EL (cell line): ENCODE data around the gene HDAC9.
A peak's percentile ranks its signal among the peaks of the same experiment; 100 is the strongest.

ENCODE experiments used
- DNase-seq: peaks from one replicate; pipeline ENCODE4 v3.0.0-alpha.2; 2016

The HDAC9 gene

DNA sequence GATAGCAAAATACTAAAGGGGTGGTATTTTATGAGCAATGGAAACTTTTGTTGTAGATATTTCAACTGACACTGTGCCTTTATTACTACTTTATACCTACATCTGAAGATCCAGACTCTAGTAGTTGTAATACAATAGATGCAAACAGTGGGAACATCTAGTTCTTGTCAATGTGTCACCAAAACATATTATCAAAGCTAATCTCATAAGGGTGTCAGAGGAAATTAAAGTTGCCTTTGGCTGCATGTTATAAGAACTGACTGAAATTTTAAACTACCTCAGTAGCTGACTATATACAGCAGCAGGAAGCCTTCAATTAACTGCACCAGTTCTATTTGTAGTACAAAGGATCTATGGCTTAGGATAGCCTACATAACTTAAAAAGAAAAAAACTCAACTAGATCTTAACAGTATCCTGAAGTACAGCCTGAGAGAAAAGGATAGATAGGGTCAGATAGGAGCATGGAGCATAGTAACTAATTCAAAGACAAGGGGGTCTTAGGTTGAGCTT is 30.9 kb downstream of the HDAC9 start:
- no peak for DNase-seq

DNA sequence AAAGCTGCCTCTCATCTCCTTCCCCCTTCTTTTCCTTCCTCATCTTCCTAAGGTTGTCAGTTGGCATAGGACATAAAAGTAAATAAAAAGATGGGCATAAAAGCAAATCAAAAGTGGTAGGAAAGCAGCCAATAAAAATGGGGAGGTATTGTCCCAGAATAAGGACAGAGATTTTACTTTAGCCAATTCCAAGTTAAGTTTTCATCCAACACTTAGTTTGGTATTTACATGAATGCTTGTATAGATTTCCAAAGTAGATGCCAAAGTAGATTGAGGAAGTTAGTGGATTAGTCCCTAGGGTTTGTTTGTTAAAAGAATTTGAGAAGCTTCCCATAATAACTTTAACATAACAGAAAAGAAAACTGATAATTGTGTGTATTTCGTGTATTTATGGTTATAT is 33.7 kb downstream of the HDAC9 start:
- no peak for DNase-seq

DNA sequence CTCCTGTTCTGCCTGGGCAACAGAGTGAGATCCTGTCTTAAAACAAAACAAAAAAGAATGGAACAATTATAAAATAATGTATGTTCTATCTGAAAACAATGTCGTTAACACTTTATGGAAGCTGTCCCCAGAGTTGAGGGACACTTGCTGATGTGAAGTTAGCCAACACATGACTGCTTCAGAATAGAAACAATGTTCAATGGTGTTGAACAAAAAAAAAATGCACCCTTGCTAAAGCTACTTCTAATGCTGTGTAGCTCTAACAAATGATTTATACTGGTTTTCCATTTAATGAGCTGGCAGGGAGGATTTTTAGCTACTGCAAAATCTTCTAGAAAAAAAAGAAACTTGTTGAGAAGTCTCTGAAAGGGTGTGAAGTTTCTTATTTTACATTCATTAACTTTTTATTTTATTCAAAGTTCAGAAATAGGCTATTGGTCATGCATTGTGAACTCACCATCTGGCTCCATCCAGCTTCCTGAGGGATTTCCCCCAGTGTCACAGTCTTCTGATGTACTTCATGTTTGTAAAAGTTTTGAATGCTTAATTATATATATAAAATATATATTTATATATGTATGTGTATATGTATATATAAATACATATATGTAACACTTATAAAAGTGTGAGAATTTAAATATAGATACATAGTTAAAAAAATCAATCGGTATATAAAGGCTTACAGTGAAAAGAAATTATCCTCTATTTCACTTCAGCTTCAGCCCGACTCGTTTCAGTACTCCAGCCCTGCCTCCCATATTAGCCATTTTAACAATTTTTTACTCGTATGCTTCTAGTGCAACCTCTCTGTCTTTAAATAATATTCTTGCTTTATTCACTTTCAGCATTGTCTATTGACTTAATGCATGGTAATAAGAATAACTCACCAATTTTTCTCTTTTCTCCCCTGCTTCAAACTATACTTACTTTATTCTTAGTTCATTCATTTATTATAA is 35.0 kb downstream of the HDAC9 start:
- no peak for DNase-seq

DNA sequence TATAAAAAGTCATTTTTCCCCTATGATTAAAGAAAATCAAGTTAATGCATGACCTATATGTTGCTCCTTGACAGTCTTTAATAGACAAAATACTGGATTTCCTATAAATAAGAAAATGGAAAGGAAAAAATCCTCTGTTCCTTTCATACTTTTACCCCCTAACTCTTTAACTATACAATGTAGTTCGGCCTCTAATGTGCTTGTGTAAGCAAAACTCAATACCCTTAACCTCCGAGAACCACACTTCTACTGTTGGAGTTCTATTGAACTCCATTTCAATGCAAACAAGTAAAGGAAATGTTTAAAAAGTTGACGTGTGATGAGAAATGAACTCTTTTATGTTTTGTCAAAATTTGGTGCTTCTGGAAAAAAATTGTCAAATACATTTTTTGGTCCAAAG is 36.0 kb downstream of the HDAC9 start:
- no peak for DNase-seq

DNA sequence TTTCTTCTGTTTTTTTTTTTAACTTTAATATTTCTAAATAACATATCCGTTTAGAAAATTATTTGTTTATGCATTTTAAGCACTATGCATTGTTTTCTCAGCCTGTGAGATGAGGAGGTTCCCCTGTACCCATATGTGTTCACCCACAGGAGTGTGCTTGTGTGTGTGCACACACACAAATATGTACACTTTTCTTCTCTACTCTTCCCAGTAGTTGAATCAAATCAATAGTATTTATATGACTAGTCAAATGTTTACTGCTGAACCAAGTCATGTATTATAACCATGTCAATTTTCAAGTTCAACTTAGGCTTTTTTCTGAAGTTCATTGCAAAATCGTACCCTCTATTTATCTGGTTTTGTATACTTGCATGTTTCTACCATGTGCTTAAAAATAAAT is 37.3 kb downstream of the HDAC9 start:
- DNase-seq: no peak

DNA sequence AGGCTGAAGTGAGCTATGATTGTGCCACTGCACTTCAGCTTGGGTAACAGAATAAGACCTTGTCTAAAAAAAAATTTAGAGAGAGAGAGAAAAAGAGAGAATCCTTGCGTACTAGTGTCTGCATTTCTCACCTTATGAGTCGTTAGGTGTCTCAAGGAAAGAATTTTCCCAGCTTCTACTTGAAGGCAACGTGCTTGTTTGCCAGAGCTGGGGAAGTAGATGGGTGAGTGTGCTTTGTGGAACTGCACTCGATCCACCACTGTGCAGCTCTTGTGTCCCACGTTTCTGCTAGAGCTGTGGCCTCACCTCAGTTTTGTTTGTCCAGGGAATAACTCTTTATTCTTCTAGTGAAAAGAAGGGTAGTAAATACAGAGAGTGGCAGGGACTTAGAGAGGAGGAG is 38.9 kb downstream of the HDAC9 start:
- DNase-seq: no peak

DNA sequence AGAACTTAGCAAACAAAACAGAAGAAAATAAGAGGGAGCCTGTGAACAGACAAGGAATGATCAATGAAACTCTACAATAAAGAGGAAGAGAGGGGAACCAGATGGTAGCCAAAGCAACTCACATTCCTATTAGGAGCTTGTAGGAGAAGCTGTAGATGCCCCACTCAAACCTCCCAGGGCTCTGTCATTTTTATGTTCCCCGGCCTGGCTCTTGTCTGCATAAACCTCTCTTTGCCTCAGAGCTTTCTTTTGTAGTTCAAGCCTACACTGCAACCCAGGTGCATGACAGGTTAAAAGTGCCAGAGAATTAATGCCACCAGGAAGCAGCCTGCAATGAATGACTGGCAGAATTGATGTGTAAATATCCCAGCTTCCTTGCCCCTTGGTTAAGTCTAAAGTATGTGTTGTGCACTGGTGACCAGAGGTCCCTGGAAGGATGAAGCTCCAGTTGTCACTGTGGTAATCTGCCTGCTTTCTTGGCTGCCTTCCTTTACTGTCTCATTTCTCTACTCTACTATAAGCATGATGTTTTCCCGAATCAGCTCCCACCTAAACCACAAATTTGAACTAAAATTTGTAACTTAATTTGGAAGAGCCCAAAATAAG is 40.4 kb downstream of the HDAC9 start:
- DNase-seq: no peak

DNA sequence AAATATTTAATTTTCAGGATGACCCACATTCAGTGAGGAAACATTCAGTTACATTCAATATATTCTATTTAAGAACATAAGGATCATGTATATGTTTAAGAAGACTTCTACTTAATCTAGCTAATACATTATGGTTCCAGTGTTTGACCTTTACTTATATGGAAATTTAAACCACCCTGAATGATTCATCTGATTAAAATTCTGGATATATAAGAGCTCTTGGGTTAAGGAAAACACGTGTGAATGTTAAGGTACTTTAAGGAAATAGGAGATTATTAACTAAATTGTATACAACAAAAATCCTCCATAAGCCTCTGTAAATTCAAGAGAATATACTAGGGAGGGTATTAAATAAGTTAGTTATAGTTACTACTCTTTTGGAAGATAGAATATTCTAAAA is 40.9 kb downstream of the HDAC9 start:
- DNase-seq: no peak

DNA sequence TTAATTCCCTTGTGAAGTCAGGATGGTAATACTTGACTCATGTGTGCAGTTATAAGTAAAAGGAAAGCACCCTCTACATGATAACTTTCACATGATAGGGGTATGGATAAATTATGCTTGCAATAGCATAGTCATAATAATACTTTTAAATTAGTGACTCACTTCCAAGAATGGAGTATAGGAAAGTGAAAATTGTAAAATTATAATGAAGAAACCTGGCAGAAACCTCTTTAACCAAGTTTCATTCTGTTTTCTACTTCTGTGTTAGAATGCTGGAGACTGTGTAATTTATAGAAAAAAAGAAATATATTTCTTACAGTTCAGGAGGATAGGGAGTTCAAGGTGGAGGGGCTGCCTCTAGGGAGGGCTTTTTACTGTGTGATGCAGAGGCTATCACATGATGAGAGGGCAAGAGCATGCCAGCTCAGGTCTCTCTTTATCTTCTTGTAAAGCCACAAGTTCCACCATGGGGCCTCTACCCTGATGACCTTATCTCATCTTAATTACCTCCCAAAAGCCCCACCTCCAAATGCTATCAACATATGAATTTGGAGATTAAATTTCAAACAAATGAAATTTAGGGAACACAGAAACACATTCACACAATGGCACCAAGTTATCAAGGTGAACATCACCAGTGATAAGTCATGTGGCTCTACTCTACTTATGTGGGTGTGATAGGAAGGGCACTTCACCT is 43.2 kb downstream of the HDAC9 start:
- DNase-seq: no peak

DNA sequence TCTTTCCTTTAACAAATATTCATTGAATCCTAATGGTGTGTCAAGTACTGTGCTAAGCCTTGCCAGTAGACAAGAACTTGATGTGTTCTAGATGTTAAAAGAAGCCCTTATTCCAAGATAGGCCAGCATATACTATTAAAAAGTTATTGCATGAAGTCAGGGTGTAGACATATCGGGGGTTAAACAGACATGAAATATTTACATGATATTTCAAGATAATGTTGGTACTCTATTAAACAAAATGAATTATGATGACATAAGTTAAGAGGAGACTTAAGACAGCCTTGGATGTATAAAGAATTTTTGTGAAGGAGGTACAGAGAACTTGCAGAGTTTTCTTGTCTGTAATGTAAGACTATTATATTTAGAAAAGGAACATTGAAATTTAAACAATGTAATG is 44.8 kb downstream of the HDAC9 start:
- no peak for DNase-seq

DNA sequence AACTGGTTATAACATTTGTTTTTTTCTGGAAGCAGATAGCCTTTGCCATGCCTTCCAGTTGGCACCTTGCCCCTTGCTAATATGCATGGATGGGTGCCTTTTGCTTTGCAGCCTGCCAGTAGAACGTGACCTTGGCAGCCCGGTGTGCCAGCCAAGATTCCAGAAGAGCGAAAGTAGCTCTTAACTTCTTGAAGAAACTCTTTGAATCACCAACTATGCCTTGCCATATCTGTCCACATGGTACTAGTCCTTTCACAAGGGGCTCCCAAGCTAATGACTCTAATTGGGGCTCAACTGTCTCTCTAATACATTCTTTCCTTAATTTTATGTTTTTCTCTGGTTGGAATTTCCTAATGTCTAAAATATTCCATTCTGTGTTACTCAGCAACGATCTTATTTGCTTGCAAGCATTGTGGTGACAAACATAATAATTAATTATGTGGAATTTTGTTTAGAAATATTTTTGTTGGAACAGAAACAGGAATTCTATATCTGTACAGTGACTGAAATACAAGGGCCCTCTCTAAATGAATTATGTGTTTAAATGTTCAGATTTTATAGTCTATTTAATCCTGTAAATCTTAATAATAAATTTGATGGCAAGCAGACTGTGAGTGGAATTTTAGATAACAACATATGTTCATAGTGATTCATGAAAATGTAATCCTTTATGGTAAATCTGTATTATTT is 45.8 kb downstream of the HDAC9 start:
- DNase-seq: peak; percentile 78

DNA sequence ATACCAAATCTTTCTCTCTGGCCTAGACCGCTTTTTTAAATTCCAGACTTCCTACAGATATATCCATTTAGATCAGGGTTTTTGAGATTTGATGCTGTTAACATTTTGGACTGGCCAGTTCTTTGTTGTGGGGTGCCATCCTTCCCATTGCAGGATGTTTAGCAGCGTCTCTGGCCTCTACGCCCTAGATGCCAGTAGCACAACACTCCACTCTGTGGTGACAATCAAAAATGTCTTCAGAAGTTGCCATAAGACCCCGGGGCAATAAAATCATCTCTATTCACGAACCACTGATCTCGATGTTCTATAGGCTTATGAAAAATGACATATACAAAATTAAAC is 46.3 kb downstream of the HDAC9 start:
- no peak for DNase-seq

DNA sequence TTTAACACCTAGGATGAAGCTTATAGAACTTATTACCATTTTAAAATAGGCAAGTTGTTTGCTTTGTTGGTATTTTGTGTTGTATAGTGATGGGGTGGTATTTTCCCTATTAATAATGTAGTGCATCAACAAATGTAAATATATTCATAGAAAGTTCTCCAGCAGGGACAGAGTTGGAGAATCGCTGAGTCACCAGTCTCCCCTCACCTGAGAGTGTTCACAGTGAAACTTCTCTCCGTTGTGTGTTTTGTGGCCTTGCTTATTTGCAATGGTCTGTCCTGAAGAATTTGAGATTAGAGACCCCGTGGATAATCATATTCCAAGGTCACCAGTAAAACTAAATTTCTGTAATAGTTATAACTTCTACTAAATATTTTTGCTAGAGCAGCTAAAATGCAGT is 51.0 kb downstream of the HDAC9 start:
- DNase-seq: no peak

DNA sequence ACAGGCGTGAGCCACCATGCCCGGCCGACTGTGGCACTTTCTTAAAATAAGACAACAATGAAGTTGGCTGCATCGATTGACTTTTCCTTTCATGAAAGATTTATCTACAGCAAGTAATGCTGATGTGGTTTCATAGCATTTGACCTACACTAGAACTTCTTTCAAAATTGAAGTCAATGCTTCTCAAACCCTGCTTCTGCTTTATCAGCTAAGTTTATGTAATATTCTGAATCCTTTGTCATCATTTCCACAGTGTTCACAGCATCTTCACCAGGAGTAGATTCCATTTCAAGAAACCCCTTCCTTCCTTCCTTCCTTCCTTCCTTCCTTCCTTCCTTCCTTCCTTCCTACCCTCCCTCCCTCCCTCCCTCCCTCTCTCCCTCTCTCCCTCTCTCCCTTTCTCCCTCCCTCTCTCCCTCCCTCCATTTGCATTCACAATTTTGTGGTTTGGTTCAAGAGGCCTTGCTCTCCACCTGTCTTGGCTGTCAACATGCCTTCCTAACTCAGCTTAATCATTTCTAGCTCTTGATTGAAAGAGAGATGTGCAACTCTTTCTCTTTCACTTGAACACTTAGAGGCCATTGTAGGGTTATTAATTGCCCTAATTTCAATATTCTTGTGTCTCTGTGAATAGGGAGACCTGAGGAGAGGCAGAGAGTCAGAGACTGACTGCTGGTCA is 52.1 kb downstream of the HDAC9 start:
- no peak for DNase-seq

DNA sequence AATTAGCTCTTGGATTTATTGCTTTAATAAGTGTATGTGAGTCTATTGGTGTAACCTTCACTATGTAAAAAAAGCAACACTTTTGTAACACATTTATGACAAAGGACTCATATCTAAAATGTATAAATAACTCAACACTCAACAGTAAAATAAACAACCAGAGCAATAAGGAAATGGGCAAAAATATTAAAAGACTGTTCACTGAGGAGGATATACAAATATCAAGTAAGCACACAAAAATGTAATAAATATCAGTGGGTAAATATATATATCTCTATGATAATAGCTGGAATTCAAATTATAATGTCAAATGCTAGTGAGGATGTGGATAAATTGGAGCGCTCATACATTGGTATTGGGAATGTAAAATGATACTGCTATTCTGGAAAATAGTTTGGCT is 53.0 kb downstream of the HDAC9 start:
- no peak for DNase-seq

DNA sequence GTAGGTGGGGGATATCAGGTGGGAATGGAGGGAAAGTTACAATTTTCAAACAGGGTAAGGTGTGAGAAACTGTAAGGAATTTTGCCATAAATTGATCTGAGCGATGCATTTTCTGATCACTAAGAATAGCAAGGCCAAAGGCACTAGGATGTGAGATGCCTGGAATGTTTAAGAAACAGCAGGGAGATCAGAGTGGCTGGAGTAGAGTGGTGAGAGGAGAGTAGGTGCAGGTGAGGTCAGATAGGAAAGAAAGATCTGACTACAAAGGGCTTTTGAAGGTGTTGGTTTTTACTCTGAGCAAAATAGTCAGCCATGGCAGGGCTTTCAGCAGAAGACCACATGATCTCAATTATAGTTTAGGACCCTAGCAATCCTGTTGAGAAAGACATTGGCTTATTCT is 55.0 kb downstream of the HDAC9 start:
- DNase-seq: no peak

DNA sequence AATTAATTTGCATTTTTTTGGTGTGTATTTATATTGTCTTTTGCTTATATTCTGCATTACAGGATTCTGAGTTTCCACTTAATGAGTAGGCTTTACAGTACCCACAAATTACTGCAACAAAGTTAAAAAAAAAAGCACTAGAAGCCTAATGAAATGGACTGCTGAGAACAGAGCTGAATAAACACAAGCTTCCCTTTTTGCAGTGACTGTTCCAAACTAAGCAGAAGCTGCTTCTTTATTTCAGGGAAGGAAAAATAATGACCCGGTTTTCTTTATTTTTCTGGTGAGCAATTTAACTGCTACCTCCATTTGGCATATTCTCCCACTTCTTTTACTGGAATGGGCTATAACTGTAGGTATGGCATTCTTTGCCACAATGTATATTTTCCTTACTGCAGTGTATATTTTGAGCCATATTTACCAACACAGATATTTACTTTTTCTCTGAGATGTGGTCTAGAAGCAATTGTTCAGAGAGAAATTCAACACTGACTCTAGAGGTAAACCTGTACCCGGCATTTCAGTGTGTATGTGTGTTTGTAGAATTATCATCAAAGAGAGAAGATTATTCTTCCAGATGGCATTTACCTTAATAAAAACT is 56.9 kb downstream of the HDAC9 start:
- DNase-seq: no peak

DNA sequence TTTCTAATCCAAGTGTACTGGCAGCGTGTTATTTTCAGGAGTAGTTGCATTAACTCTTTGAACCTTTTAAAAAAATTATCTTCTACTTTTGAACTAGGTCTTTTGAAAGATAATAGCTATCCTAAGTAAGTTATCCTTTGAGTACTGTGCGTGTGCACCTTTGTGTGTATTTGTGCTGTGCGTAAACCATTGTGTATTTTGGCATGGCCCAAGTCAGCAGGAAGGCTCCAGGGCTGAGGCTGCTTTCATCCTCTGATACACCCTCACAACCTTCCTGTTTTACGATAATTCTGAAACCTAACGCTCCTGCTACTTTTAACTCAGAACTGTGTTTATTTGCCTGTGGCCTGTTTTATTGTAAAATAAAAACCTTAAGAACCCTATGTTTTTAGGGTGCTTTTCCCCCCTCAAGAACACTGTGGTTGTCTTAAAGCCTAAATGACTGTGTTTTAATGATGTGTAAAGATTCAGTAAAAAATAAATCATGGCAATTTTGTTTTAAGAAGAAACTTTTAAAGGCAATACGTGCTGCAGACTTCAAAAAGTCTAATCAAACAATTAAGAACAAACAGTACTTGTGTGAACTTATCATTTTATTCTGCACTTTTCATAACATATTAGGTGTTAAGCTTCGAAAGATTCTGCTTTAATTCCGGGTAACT is 57.5 kb downstream of the HDAC9 start:
- DNase-seq: no peak

DNA sequence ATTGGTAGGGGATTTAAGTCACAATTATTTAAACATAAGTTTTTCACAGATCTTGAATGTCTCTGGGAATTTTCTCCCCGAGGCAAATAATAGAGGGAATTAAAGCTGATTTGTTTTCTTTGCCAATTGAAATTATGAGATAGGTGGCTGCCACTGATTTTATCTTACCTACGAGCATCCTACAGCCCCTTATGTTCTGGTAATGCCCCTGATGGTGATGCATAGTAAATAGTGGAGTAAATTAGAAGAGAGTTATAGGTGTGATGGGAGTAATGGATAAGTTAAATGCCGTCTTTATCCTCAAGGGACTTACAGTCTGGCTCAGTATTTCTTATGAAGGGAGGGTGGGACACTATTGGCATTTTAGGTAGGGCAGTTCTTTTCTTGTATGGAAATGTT is 58.1 kb downstream of the HDAC9 start:
- no peak for DNase-seq

DNA sequence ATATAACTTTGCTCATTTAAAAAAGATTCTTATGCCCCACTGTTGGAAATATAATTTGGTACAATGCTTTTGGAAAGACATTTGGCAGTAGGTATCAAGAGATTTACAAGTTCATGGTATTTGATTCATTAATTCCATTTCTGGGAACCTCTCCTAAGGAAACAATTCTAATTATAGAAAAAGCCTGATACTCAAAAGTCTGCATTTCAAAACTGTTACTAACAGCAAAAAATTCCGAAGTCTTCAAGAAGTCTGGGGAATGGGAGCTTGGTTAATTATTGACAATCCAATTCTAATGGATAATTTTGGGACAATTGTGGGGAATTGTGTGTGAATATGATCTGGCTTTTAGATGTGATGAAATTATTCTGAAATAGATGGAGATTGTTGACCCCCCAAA is 59.6 kb downstream of the HDAC9 start:
- DNase-seq: no peak

DNA sequence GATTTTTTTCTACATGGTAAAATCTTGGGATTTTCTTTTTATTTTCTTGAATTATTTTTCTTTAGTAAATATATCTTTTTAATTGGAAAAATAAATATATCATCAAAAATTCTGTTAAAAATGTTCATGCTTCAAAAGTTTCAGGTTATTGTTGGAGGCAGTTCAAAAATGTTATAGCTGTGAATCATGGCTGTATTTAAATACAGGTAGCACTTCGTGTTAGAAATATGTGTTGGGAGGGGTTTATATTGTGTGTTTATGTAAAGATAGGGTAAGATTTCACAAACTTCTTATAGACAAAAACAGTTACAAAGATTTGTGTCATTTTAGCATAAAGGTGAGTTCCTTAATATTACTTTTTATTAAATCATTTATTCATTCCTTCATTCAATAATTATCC is 60.4 kb downstream of the HDAC9 start:
- DNase-seq: no peak

DNA sequence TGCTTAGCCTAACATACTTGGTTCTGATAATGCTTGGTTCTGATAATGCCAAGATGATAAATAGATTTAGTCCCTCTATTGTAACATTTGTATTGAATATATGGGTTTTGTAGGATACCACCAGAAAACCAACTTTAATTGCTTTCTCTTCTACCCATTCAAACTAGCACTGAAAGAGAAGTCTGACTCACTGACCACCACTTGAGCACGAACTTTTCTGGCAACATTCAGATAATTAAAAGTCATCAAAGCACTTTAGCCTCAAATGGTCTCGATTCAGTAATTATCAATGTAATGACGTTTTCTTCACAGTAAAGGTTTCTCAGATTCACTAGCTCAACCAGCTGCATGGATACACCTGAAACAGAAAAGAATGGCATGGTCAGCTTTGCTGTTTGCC is 63.0 kb downstream of the HDAC9 start:
- DNase-seq: peak; percentile 29
